Uterus (tissue), 4 donors: Measurements from ENCODE around the gene SF3A2. TPM values are rescaled to one million over a fixed set of nuclear protein-coding genes. Genes with fewer than 3 reads are reported as not detected.

Experiments used
- DNase-seq, 2 donors: peaks; one replicate each; pipeline ENCODE4 v3.0.0-alpha.2; 2019 to 2020
- H3K27ac ChIP-seq, 2 donors: fragments of 200-600 bp; sonication (generic); 1 replicate in 1 of 2; 2 replicates in 1 of 2; pipeline ENCODE4 v1.5.1; 2016 to 2018
- H3K27me3 ChIP-seq, 2 donors: fragments of 200-600 bp; sonication (generic); one replicate each; pipeline ENCODE4 v1.5.1; 2018 to 2019; ENCODE audit warnings: control low read depth in 1 of 2
- H3K36me3 ChIP-seq, 2 donors: fragments of 200-600 bp; sonication (generic); one replicate each; pipeline ENCODE4 v1.5.1; 2019; ENCODE audit warnings: control low read depth in 1 of 2
- H3K4me1 ChIP-seq, 2 donors: fragments of 200-600 bp; sonication (generic); one replicate each; pipeline ENCODE4 v1.5.1; 2018 to 2019; ENCODE audit warnings: control low read depth in 1 of 2
- H3K4me3 ChIP-seq, 2 donors: fragments of 200-600 bp; sonication (generic); 1 replicate in 1 of 2; 2 replicates in 1 of 2; pipeline ENCODE4 v1.5.1; 2018 to 2019; ENCODE audit warnings: mild to moderate bottlenecking in 1 of 2
- H3K9me3 ChIP-seq, 2 donors: fragments of 200-600 bp; sonication (generic); one replicate each; pipeline ENCODE4 v1.5.1; 2019; ENCODE audit warnings: control low read depth in 1 of 2
- POLR2A ChIP-seq, 2 donors: fragments of 450-650 bp; IDR thresholded peaks; one replicate each; pipeline ENCODE4 v1.6.1; 2016; ENCODE audit warnings: antibody characterized with exemption in 2 of 2, mild to moderate bottlenecking in 1 of 2, moderate library complexity in 1 of 2
- intact Hi-C: fragments of 100-400 bp; cut with DNase I; formaldehyde crosslinking; loops from one replicate; pipeline ENCODE4 v1.15.1; 2023; ENCODE audit warnings: low total_unique reads
- total RNA-seq, 4 donors: library from RNA; depleted of rRNA in 3 of 4; stranded (reverse); fragments of >200 nt in 3 of 4; gene quantifications; one replicate each; pipeline versions ENCODE4 v1.1.0 to v1.2.4, GENCODE V29; 2014 to 2023
- TF ChIP-seq, protein P1 (sequence below), 4 experiments: fragments of 200-600 bp in 2 of 4; fragments of 450-650 bp in 2 of 4; sonication (generic) in 2 of 4; IDR thresholded peaks; one replicate each; pipeline ENCODE4 v1.5.1; 2016 to 2019; ENCODE audit warnings: antibody characterized with exemption in 4 of 4, mild to moderate bottlenecking in 2 of 4, moderate library complexity in 1 of 4
- donor health status: DM: yes; HTN: yes; CAD: no.

The SF3A2 gene
- total RNA-seq, 4 donors from 2014 or later: 33.2 to 107 (median 50.6) TPM

DNA sequence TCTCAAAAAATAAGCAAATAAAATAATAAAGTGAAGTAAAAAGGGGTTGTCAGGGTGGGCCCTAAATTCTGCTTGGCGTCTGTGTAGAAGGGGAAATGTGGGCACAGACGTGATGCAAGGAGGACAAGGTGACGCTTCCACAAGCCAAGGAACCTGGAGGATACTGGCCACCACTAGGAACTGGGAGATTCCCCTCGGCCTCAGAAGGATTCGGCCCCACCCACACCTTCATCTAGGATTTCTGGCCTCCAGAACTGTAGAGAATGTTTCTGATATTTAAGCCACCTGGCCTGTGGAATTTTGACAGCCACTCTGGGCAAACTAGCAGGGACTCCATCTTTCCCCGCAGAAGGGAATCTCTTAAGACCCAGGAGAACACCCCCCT lies 1.6 kb upstream of the SF3A2 start:
- peak overlapping the region in 1 of 2 donors; percentile 99 for H3K27ac ChIP-seq
- H3K4me3 ChIP-seq: peak overlapping the region; percentile 92 to 93
- no peaks in the 10 kb centered on the region for H3K36me3 ChIP-seq
- no peaks in the 10 kb centered on the region for H3K9me3 ChIP-seq
- DNase-seq: no peak
- TF ChIP-seq, protein P1, sequence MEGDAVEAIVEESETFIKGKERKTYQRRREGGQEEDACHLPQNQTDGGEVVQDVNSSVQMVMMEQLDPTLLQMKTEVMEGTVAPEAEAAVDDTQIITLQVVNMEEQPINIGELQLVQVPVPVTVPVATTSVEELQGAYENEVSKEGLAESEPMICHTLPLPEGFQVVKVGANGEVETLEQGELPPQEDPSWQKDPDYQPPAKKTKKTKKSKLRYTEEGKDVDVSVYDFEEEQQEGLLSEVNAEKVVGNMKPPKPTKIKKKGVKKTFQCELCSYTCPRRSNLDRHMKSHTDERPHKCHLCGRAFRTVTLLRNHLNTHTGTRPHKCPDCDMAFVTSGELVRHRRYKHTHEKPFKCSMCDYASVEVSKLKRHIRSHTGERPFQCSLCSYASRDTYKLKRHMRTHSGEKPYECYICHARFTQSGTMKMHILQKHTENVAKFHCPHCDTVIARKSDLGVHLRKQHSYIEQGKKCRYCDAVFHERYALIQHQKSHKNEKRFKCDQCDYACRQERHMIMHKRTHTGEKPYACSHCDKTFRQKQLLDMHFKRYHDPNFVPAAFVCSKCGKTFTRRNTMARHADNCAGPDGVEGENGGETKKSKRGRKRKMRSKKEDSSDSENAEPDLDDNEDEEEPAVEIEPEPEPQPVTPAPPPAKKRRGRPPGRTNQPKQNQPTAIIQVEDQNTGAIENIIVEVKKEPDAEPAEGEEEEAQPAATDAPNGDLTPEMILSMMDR (IDR thresholded peaks at IDR 0.05): no peak
- TF ChIP-seq POLR2A (IDR thresholded peaks at IDR 0.05): no peak
- H3K27me3 ChIP-seq: no peaks in the 10 kb centered on the region
- H3K4me1 ChIP-seq: peaks cover 13 to 30% of the 10 kb centered on the region in 2 donors
- intact Hi-C loops: loop anchor here (5.0 kb wide), 1 partner anchor 37 kb away; no protein-coding TSS in a partner anchor

DNA sequence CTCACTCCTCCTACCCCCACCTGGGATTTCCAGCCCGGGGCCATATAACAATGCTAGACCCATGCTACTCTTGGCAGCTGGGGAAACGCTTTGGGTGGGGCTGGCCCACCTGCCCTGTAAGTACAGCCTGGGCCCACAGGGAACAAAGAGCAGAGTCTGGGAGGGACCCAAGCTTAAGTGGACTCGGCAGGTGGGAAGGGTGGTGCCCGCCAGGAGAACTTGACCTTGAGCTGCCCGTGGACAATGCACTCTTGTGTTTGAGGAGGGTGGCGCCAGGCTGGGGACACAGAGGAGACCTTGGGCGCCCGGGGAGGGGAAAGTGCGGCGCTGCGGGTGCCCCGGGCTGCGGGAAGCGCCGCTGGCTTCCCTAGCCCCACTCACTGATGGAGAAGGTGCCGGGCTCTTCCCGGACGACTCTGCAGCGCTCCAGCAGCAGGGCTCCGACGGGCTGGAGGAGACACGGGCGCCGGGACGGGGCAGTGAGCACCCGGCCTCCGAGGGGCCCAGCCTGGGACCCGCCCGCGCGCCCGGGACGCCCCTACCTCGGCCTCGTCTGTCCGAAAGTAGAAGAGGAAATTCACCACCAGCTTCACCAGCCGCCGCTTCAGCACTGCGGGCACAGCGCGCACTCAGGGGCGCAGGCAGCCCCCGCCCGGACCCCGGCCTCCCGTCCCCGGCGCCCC lies 1.1 kb upstream of the SF3A2 start:
- no peaks in the 10 kb centered on the region for H3K9me3 ChIP-seq
- no peak for TF ChIP-seq POLR2A (IDR thresholded peaks at IDR 0.05)
- TF ChIP-seq, protein P1 (IDR thresholded peaks at IDR 0.05): no peak
- peak overlapping the region; percentile 99 for H3K27ac ChIP-seq
- H3K4me1 ChIP-seq: peaks cover 13 to 36% of the 10 kb centered on the region in 2 donors
- intact Hi-C loops: loop anchor here (5.0 kb wide), 1 partner anchor 37 kb away; no protein-coding TSS in a partner anchor
- no peaks in the 10 kb centered on the region for H3K27me3 ChIP-seq
- peak overlapping the region; percentile 92 to 93 for H3K4me3 ChIP-seq
- no peaks in the 10 kb centered on the region for H3K36me3 ChIP-seq
- DNase-seq: no peak

DNA sequence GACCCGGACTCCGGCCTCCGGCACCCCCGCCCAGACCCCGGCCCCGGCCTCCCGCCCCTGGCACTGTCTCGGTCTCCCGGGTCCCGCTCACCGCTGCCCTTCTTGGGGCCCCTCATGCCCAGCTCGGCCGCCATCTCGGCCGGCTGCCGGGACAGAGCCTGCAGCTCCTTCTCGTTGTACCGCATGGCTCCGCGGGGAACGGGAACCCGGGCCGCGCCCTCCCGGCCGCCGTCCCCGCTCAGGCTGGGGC lies 635 bp upstream of the SF3A2 start:
- Histone ChIP-seq H3K27me3 (no peaks in the 10 kb centered on the region), H3K27ac (peak overlapping the region; percentile 99), H3K4me1 (peaks cover 13 to 40% of the 10 kb centered on the region in 2 donors), H3K4me3 (peak overlapping the region; percentile 92 to 93), H3K9me3 (no peaks in the 10 kb centered on the region), H3K36me3 (no peaks in the 10 kb centered on the region)
- intact Hi-C loops: loop anchor here (5.0 kb wide), 1 partner anchor 36 kb away; no protein-coding TSS in a partner anchor
- TF ChIP-seq, protein P1 (IDR thresholded peaks at IDR 0.05): no peak
- TF ChIP-seq POLR2A (IDR thresholded peaks at IDR 0.05): peak in 1 of 2 donors; percentile 16
- no peak for DNase-seq

DNA sequence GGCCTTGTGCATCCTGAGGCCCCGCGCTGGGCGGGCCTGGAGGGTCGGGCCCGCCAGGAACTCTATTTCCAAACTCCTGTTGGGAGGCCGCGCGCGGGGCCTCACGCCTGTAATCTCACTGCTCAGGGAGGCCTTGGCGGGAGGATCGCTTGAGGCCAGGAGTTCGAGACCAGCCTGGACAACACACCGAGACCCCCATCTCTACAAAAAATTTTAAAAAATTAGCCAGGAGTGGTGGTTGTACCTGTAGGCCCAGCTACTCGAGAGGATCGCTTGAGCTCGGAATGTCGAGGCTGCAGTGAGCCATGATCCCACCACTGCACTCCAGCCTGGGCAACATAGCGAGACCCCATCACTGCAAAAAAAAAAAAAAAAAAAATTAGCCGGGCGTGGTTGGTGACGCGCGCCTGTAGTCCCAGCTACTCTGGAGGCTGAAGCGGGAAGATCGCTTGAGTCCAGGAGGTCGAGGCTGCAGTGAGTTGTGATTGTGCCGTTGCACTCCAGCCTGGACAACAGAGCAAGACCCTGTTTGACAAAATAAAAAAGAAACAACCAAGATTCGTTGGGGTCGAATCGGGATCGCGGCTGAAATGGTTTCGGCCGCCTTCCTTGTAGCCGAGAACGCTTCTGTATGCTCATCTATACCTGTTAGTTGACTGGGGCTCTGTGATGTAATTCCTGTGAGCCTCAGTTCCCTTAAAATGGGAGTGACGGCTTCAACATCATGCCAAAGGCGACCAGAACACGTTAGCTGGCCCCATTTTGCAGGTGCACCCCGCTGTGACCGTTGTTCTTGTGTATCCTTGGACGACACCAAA lies 636 bp downstream of the SF3A2 start:
- no peak for TF ChIP-seq POLR2A (IDR thresholded peaks at IDR 0.05)
- TF ChIP-seq, protein P1 (IDR thresholded peaks at IDR 0.05): no peak
- Histone ChIP-seq H3K27me3 (no peaks in the 10 kb centered on the region), H3K27ac (peak overlapping the region; percentile 99), H3K9me3 (no peaks in the 10 kb centered on the region), H3K4me1 (peaks cover 13 to 46% of the 10 kb centered on the region in 2 donors), H3K36me3 (no peaks in the 10 kb centered on the region), H3K4me3 (peak overlapping the region; percentile 92 to 93)
- intact Hi-C loops: loop anchor here (5.0 kb wide), 1 partner anchor 35 kb away; no protein-coding TSS in a partner anchor
- no peak for DNase-seq

DNA sequence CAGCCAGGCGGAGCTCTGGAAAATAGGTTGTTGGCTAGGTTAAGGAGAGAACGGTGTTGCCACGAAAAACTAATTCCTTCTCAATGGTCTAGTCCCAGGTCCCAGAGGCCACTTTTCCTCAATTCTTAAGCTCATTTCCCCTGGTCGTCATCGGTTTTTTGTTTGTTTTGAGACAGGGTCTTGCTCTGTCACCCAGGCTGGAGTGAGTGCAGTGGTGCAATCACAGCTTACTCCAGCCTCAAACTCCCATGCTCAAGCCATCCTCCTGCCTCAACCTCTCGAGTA lies 1.2 kb downstream of the SF3A2 start:
- no peak for DNase-seq
- Histone ChIP-seq H3K36me3 (no peaks in the 10 kb centered on the region), H3K4me3 (peak overlapping the region; percentile 92 to 93), H3K27me3 (no peaks in the 10 kb centered on the region), H3K9me3 (no peaks in the 10 kb centered on the region), H3K27ac (no peak overlapping the region), H3K4me1 (peaks cover 13 to 46% of the 10 kb centered on the region in 2 donors)
- no peak for TF ChIP-seq POLR2A (IDR thresholded peaks at IDR 0.05)
- TF ChIP-seq, protein P1 (IDR thresholded peaks at IDR 0.05): no peak
- intact Hi-C loops: loop anchor here (5.0 kb wide), 1 partner anchor 34 kb away; no protein-coding TSS in a partner anchor
